ENCODE data around the gene MUC20.
"Not testable (repeated sequence)": the region's sequence is repeated elsewhere in the genome, so short reads cannot be mapped to it uniquely, and the experiment has no call there.

Gene MUC20

DNA sequence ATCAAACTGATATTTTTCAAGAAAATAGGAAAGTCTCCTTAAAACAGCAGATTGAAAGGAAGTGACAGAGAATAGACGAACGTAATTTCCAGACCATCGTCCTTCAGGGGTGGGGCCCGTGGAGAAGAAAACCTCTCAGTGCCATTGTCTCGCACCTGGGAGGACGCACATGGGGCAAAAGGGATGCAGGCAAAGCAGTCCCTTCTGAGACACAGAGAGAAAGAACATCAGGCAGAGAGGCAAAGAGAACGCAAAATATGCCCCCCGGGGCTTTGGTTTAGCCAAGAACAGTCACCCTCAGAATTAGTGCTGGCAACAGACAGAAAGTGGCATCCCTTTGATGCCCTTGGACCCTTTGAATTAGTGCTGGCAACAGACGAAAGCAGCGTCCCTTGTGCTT is 37.0 kb downstream of the MUC20 start:
- DNase-seq = no peak

DNA sequence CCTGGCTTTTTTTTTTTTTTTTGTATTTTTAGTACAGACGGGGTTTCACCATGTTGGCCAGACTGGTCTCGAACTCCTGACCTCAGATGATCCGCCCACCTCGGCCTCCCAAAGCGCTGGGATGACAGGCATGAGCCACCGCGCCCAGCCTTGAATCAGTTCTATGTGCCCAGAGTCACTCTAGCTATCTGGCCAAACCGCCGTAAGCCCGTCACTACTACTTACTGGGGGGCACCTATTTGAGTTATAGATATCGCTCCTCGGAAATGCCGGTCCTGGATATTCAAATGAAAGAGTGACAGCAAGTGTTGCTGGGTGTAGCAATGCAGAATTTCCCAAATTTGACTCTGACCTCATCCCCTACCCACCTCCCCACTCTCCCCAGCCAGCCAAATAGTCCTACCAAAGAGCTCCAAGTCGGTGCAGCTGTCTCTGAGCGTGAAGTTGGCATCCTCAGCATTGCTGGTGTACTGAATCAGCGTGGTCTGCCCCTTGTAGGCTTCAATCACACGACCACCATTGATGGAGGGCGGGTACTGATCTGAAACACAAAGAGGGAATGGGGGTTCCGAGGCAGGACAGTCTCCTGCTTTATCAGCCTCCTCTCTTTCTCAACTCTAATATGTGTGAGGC is 38.1 kb downstream of the MUC20 start:
- no peak for DNase-seq

DNA sequence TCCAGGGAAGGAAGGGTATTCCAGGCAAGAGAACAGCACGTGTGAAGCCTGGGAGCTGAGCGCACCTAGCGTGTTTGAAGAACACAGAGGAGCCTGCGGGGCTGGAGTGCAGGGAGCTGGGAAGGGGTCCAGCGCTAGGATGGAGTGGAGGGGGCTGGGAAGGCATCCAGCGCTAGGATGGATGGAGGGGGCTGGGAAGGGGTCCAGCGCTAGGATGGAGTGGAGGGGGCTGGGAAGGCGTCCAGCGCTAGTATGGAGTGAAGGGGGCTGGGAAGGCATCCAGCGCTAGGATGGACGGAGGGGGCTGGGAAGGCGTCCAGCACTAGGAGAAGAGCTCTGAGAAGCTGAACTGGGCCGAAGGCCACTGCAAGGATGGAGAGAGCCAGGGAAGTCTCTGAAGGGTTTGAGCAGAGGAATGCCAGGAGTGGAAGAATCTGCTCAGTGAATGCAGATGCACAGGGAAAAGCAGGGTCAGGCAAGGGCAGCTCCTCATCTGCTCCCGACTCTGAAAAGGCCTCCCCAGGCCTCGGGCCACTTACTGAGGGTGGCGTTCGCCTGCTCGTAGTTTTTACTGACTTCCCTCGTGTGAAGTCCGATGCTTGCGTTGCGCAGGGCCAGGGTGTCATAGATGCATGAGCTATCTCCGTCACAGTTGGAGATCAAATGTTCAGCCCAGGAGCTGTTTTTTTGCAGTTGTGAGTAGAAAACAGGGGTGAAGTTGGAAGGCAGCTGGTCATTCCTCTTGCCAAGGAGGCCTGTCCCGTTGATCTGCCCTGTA is 39.8 kb downstream of the MUC20 start:
- no peak for DNase-seq

DNA sequence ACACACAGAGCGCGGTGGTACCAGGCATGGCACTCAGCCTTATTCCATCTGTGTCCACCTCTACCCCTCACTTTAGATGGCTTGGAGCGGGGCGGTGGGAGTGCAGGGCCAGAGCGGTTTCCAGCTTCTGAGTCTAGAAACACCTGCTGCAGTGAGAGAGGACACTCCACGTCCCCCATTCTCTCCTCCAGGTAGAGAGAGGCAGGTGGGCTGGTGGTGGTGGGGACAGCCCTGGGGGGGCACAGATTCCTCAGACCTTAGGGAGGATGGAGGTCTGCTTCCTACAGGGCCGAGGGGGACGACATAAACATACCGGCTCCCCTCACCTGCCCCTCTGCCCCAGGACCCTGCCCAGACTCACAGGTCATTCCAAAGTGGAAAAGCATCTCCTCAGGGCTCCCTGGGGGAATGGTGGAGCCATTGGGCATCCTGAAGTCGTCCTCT is 40.4 kb downstream of the MUC20 start:
- DNase-seq = no peak

DNA sequence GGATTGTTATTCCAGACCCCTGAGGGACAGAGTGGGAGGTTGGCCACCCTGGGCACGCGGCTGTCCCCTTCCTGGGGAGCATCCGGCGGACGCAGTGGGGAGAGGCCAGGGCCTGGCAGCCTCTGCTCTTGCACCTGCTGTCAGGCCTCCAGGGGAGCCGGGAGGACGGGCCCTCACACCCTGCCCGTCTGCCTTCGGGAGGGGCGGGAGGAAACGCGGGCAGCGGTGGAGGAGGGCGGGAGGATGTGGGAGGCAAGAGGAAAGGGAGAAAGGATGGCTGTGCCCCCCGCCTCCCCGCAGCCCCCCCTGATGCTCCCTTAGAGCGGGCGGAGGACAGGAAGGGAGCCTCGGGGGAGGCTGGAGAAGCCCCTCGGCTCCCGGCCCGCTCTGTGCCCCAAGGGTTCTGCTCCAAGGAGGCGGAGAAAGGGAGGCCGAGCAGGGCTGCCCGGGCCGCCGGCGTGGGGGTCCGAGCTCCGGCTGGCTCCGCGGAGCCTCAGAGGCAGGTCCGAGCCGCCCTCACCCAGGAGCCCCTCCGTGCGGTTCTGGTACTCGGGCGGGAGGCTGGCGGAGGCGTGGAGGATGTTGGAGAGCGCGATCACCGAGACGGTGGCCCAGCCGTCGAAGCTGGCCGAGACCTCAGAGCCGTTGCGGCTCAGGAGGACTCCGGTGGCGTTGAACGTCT is 40.9 kb downstream of the MUC20 start:
- no peak for DNase-seq

DNA sequence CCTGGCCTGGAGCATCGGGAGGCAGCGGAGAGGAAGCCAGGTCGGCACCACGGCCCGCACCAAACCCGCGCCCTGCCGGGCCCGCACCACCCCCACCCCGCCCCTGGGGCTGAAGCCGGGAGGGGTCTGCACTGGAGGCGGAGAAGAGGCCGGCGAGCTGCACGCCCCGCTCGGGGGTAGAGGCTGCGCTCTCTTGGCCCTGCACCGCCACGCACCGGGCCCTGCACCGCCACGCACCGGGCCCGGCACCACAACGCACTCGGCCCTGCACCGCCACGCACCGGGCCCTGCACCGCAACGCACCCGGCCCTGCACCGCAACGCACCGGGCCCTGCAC is 41.4 kb downstream of the MUC20 start:
- DNase-seq = no peak

DNA sequence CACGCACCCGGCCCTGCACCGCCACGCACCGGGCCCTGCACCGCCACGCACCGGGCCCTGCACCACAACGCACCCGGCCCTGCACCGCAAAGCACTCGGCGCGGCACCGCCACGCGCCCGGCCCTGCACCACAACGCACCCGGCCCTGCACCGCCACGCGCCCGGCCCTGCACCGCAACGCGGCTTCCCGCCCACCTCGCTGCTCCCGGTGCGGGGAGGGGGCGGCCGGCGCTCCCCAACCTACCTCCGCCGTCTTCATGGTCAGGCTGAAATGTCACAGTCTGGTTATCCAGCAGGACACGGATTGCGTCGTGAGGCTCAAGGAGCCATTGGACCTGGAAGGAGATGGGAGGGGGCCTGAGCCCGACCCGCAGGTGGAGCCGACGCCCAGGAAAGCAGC is 41.8 kb downstream of the MUC20 start:
- DNase-seq = no peak

DNA sequence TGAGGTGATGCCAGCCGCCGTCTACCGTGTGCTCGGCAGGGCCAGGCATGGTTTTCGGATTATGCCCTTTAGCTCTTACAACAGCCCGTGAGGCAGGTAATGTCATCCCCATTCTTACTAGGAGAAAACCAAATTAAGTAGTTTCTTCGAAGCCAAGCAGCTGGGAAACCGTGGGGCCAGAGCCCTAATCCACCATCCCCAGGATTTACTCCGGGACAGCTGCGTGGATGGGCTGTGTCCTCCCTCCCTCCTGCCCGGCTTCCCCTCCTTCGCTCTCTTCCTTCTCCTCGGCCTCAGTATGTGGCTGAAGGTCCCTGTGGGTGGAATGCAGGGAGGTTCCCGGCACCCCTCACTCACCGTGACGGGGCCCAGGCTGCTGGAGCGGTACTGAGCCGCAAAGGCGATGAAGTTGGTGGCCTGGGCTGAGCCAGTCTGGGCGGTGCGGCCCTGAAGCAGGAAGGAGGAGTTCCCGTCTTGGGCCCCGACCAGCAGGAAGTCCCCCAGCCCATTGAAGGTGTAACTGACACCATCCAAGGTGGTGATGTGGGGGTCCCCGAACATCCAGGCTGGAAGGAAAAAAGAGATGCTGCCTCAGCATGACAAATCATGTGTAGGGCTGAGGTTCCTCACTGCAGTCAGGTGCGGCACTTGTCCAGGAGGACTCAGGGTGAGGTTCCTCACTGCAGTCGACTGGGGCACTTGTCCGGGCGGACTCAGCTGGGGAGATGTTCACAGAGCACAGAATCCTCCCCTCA is 42.5 kb downstream of the MUC20 start:
- DNase-seq = no peak

DNA sequence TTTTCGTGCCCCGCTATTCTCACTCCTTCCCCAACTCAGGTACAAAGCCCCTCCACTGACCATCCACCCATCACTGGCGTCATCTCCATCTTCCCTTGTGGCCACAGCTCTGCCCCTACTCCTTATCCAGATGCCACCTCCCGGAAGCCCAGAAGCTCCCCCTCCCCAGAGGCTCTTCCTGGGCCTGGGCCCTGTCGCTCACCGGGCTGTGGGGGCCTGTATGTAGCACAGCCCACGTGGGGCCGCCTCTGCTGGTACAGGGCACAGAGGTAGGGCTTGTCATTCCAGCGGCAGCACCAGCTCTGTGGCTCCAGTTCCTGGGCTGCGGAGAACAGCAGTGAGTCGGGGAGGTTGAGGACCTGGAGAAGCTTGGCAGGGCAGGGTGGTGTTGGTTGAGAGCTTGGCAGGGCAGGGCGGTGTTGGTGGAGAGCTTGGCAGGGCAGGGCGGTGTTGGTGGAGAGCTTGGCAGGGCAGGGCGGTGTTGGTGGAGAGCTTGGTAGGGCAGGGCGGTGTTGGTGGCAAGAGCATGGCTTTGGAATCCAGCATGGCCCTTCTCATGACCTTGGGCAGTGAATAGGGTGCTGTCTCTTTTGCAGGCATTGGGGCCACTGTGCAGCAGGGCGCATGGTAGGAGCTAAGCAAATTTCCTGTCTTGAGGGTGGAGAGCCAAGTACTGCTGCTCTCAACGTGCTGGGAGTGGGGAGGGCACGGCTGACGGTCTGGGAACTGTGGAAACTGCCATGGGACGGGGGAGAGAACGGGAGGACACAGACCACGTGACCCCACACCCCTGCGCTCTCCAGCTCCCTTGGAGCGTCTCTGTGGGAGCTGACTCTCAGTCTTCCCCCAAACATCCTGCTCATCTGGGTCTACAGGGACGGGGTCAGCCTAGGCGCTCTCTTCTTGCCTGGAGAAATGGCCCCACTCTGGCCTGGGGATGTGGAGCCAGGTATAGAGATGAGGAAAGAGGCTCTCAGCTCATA is 43.4 kb downstream of the MUC20 start:
- no peak for DNase-seq

DNA sequence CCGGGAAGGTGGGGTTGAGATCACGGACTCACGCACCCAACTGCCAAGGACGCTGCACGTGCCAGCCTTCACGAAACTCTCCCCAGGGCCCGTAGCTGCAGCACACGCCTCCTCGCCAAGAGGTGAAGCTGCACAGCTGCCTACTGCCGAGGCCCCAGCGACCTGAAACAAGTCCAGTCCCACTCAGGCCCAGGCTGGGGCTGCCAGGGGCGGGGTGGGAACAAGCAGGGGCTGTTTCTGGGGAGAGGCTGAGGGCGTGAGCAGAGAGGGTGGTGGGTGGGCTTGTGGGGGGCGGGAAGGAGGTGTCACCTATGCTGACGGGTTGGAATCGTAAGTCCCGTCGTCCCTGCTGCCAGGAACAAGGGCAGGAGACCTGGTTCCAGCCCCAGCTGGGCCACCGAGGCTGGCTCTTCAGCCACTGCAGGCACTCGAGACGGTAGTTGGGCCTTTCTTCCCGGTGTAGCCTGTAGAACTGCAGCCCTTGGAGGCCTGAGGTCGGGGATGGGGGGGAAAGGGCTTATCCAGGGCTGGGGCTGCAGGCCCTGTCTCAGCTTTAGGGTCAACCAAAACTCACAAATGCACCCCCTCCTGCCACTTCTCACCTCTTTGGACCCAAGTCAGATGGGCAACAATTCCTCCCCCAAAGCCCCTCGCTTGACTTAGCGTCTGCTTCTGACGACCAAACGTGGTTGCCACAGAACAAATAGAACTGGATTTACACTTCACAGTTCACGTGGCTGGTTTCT is 44.4 kb downstream of the MUC20 start:
- DNase-seq = no peak

DNA sequence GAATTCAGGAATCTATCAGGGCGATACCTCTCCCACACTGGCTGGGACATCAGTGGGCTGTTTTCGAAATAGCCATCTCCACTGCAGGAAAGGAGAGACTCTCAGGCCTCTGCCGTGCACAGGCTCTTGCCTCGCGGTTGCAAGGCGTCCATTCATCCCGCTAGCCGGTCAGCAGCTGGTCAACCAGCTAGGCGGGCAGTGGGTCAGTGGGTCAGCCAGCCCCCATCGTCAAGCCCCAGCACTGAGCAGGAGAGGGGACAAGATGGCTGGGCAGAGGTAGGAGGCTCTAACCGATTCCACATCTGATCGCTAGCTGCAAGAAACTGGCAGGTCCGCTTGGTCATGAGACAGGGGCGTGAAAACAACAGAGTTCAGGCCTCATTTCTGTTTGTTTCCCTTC is 45.9 kb downstream of the MUC20 start:
- no peak for DNase-seq

DNA sequence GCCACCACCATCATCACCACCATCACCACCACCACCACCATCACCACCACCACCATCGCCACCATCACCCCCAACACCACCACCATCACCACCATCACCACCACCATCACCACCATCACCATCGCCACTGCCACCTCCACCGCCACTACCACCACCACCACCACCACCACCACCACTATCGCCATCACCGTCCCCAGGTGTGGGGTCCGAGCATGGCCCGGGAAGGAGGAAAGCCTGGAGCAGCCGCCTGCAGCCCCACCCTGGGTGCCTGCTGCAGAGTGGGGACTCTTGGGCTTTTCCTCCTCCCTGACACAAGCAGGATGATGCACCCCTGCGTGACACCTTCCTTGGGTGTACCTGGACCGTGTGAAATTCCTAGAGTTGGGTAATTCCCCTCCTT is 47.0 kb downstream of the MUC20 start:
- no peak for DNase-seq

DNA sequence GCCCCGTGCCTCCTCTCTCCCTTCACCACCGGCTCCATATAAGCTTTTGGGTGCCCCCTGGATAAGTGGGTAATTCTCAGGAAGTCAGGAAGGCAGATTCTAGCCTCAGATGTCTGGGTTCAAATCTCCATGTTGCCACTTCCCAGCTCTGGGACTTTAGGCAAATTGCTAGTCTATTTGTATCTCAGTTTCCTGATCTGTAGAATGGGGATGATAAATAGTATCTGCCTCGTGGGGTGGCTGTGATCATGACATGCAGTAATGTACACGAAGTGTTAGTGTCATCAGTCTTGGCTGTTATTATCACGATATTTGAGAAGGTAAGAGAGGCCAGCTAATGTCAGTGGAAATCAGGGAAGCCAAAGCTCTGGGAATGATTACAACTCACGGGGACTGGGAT is 47.6 kb downstream of the MUC20 start:
- DNase-seq = no peak

DNA sequence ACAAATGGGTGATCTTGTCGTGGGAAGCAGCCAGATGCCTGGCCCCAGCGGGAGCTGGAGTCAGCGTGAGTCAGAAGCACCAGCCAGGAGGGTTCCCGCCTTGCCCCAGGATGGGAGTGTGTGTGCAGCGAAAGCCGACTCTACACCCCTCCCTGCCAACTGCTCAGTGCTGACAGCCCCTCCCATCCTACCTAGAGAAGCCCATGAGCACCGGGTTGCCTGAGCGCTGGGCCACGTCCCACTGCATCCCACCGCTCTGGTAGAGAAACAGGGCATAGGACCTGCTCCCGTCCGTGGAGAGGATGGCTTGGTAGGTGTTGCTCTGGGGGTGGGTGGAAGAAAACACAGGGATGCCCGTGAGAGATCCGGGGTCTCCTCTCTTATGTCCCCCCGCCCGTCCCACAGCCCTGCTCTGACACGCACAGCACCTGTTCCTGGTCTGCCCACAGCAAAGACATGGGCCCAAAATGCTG is 48.1 kb downstream of the MUC20 start:
- no peak for DNase-seq

DNA sequence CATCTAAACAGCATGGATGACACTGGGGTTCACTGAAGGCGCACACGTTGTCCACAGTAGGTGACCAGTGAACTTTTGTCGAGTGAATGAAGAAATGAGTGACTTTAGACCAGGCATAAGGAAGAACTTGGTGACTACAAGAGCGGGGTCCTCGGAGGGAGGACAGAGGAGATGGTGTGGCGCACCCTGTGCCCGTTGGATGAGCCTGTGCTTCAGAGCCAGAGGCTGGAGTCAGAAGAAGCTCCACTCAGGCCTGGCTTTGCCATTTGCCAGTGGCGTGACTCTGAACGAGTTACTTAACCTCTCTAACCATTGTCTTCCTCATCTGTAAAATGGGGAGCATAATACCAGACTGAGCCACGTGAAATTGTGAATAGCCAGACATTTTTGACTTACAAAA is 48.8 kb downstream of the MUC20 start:
- DNase-seq = no peak

DNA sequence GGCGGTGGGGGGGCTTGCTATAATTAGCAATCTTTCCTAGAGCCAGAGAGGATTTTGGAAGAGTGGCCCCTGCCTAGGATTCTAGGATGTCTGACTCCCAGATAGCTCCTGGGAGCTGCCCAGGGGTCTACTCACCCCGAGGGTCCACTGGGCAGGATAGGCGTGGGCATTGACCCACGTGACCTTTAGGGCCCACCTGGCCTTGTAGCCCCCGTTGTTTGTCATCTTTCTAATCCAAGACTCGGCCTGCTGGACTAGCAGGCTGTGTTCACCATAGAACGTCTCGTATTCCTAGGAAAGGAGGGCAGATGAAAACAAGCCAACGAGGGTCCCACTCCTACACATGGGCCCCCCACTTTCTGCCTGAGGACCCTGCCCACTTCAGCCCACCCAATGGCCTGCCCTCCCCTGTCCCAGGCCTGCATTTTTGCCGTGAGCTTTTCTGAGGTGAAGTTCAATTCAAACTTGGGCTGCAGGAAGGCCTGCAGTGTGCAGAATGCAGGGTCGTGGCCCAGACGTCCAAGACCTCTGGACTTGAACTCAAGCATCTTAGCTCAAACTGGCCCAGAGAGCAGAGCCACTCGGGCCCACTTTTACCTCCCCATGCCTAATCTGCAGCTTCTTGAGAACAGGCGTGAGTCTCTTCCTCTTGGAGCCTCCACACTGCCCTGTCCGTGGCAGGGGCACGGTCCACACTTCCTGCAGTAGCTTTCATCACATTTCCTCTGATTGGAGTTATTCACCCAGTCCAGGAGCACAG is 49.5 kb downstream of the MUC20 start:
- DNase-seq = no peak

DNA sequence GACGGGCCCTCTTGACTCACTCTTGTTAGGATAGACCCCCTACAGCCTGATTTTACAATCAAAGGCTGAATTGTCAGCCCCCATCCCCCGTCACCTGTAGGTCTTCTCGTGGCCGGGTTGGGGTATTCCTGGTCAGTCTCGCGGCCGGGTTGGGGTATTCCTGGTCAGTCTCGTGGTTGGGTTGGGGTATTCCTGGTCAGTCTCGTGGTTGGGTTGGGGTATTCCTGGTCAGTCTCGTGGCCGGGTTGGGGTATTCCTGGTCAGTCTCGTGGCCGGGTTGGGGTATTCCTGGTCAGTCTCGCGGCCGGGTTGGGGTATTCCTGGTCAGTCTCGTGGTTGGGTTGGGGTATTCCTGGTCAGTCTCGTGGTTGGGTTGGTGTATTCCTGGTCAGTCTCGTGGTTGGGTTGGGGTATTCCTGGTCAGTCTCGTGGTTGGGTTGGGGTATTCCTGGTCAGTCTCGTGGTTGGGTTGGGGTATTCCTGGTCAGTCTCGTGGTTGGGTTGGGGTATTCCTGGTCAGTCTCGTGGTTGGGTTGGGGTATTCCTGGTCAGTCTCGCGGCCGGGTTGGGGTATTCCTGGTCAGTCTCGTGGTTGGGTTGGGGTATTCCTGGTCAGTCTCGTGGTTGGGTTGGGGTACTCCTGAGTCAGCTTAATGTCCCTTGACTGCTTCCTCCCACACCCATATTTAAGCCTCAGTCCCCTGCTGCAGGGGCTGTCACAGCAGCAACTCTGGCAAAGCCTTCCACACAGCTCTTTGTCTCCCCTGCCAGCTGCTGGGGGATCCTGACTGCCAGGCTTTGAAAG is 50.3 kb downstream of the MUC20 start:
- not testable (repeated sequence) for DNase-seq

DNA sequence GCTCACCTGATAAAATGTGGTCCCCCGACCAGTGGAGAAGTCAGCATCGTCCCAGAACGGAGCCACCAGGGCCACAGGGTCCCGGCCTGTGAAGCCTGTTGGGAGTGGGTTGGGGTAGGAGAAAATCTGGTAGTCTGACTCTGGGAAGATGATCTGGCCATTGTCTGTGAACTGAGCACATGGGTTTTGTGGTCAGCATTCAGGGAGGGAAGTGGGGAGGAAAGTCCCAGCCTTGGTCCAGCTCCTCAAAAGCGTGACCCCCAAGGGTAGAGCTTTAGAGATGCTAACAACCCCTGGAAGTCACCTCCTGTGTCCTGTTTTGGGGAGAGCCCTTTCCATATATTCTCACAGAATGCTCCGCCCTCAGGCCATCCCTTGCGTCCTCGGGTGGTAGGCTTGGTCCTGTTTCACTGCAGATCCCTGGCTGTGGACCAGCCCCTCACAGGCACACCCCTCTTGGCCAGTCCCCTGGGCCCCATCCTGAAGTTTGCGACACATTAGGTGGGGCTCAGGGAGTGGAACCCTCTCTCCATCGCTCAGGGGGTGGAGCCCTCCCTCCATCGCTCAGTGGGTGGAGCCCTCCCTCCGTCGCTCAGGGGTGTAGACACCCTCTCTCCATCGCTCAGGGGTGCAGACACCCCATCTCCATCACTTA is 51.0 kb downstream of the MUC20 start:
- no peak for DNase-seq

DNA sequence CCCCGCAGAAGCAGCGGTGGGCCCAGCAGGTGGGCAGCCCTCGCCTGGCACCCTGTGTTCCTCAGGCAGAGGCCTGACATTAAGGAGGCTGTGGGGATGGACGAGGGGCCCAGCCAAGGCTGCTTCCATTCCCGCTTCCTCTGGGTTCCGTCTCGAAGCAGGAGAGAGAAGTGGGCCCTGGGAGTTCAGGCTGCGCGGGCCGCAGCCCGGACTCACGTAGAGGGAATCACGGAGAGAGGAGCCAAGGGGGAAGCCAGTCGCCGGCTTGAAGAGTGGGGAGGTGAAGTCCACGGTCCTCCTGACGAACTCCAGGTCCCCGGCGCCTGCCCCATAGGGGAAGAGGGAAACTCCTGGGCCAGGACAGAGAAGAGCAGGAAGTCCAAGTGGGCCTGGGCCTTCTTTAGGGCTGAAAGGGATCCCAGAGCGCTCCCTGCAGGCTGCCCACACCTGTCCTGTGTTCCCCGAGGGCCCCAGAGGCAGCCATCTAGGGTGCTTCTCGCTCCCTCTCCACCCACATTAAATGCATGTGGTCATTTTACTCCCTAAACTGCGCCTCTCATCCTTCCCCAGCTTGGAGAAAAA is 53.3 kb downstream of the MUC20 start:
- DNase-seq = no peak

Data from NCI-H2227 treated with DMSO at 0.1 percent for 48 hours (cell line).